NOMO-1 (cell line): Measurements from ENCODE around the gene ZFP37.
"Not testable (repeated sequence)": the region's sequence is repeated elsewhere in the genome, so short reads cannot be mapped to it uniquely, and the experiment has no call there.

Experiments used
- DNase-seq, 2 experiments: peaks; one replicate each; lab custom pipeline; 2025; ENCODE audit not compliant: unreplicated experiment in 2 of 2; lab: John Stamatoyannopoulos, UW

Gene ZFP37

GRCh38 chr9:113056191-113057106 lies at the start of gene ZFP37:
Gene ZFP37, minus strand, starts transcription at chr9:113056724. Its CDS starts 36 bp downstream, at chr9:113056688.
- DNase-seq: no peak

GRCh38 chr9:113105345-113105744 lies 48.8 kb upstream of the ZFP37 start:
- DNase-seq: not testable (repeated sequence)

- DNase-seq: no peak
Observed at GRCh38 chr9:113095561-113095960, 39.0 kb upstream of the ZFP37 start.

- not testable (repeated sequence) for DNase-seq
Observed at GRCh38 chr9:113089924-113090323, 33.4 kb upstream of the ZFP37 start.

- DNase-seq: not testable (repeated sequence)
Observed at GRCh38 chr9:113089143-113089505, 32.6 kb upstream of the ZFP37 start.

- DNase-seq: not testable (repeated sequence)
Observed at GRCh38 chr9:113088456-113089142, 32.1 kb upstream of the ZFP37 start.

- DNase-seq: not testable (repeated sequence)
Observed at GRCh38 chr9:113062932-113063310, 6.4 kb upstream of the ZFP37 start.

GRCh38 chr9:113062256-113062931 lies 5.9 kb upstream of the ZFP37 start:
- not testable (repeated sequence) for DNase-seq

GRCh38 chr9:113061072-113061850 lies 4.7 kb upstream of the ZFP37 start:
- DNase-seq: not testable (repeated sequence)

- DNase-seq: not testable (repeated sequence)
Observed at GRCh38 chr9:113059581-113060284, 3.2 kb upstream of the ZFP37 start.

GRCh38 chr9:113057193-113057592 lies 669 bp upstream of the ZFP37 start:
- no peak for DNase-seq

- DNase-seq: no peak
Observed at GRCh38 chr9:113042884-113043657, 13.5 kb downstream of the ZFP37 start.

- no peak for DNase-seq
Observed at GRCh38 chr9:113026200-113026599, 30.3 kb downstream of the ZFP37 start.

- DNase-seq: no peak
Observed at GRCh38 chr9:113018247-113018646, 38.3 kb downstream of the ZFP37 start.

- no peak for DNase-seq
Observed at GRCh38 chr9:113012492-113012891, 44.0 kb downstream of the ZFP37 start.

GRCh38 chr9:113011911-113012381 lies 44.6 kb downstream of the ZFP37 start, which contains the start of gene ZNF883:
Gene ZNF883, minus strand, starts transcription at chr9:113012192.
- no peak for DNase-seq

- DNase-seq: no peak
Observed at GRCh38 chr9:113005777-113006176, 50.7 kb downstream of the ZFP37 start.

GRCh38 chr9:112997236-112997941 lies 59.1 kb downstream of the ZFP37 start:
- no peak for DNase-seq
